Liver (tissue), 3 donors: Measurements from ENCODE around the gene SLC26A1.

Source experiments
- JUND ChIP-seq, 2 donors: IDR thresholded peaks; 2 replicates each; pipeline ENCODE4 v1.6.1; 2016; ENCODE audit warnings: antibody characterized with exemption in 2 of 2
- TF ChIP-seq, protein P1 (sequence below): fragments of 150-350 bp; IDR thresholded peaks from 2 replicates; pipeline ENCODE4 v1.5.1; 2017; ENCODE audit warnings: improper control_type of control experiment, low read depth, low read length; ENCODE audit not compliant: missing input control
- donor health status: healthy.
- donor health status: healthy.

DNA sequence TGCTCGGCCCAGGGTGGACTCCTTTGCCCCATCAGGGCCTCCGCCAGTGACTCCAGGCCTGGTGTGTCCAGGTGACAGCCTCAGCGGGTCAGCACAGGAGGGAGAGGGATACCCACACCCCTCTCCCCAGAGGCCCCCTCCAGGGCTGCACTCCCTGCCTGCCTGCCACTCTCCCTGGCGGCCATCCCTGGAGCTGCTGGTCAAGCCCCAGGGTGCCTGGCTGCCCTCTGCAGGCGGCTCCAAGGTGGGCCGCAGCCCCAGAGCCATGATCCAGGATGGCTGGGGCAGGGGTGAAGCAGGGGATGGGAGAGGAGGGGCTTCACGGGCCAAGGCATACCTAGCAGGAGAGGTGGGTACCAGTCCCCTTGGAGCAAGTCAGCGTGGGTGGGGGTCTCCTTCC is 22.0 kb upstream of the SLC26A1 start:
- TF ChIP-seq JUND (IDR thresholded peaks at IDR 0.05): no peak
- TF ChIP-seq, protein P1, sequence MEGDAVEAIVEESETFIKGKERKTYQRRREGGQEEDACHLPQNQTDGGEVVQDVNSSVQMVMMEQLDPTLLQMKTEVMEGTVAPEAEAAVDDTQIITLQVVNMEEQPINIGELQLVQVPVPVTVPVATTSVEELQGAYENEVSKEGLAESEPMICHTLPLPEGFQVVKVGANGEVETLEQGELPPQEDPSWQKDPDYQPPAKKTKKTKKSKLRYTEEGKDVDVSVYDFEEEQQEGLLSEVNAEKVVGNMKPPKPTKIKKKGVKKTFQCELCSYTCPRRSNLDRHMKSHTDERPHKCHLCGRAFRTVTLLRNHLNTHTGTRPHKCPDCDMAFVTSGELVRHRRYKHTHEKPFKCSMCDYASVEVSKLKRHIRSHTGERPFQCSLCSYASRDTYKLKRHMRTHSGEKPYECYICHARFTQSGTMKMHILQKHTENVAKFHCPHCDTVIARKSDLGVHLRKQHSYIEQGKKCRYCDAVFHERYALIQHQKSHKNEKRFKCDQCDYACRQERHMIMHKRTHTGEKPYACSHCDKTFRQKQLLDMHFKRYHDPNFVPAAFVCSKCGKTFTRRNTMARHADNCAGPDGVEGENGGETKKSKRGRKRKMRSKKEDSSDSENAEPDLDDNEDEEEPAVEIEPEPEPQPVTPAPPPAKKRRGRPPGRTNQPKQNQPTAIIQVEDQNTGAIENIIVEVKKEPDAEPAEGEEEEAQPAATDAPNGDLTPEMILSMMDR: no peak
